ENCODE measurements around the gene COG7. TPM values are rescaled to one million over a fixed set of nuclear protein-coding genes. Genes with fewer than 3 reads are reported as not detected.

COG7 gene
- total and polyA plus RNA-seq, 5 experiments from 2014 or later = 8.4 to 26.2 (median 10.9) TPM

GRCh38 chr16:23342083-23342640, 110.8 kb downstream of the COG7 start:
- no peak overlapping the region for H3K4me3 Mint-ChIP-seq
- no peak overlapping the region for H3K27ac Mint-ChIP-seq
- peaks cover 0 to 1% (median 0%) of the 10 kb centered on the region in 9 donors for H3K9me3 Mint-ChIP-seq
- DNase-seq (no peak), ATAC-seq (no peak)
- no peaks in the 10 kb centered on the region for H3K4me1 Mint-ChIP-seq
- peaks cover 3 to 15% (median 10%) of the 10 kb centered on the region in 5 donors for H3K27me3 Mint-ChIP-seq
- POLR2A ChIA-PET = no interaction called here
- no peaks in the 10 kb centered on the region for H3K36me3 Mint-ChIP-seq

GRCh38 chr16:23339787-23340186, 113.2 kb downstream of the COG7 start:
- Mint-ChIP-seq H3K4me1 (no peaks in the 10 kb centered on the region), H3K27ac (no peak overlapping the region)

More at GRCh38 chr16:23339787-23340186, 113.2 kb downstream of the COG7 start:
- ATAC-seq (no peak), DNase-seq (no peak)
- Mint-ChIP-seq H3K9me3 (no peaks in the 10 kb centered on the region), H3K36me3 (no peaks in the 10 kb centered on the region), H3K27me3 (peaks cover 10 to 26% (median 12%) of the 10 kb centered on the region in 5 donors), H3K4me3 (no peak overlapping the region)
- POLR2A ChIA-PET = no interaction called here

Other genes with a start within 250 kb of the COG7 start
- not detected for gene SCNN1B, start 150.9 kb downstream of the COG7 start, total RNA-seq
- not detected for gene SCNN1B, start 150.9 kb downstream of the COG7 start, polyA plus RNA-seq
- 10 to 100 TPM; 87.5 to 94.6 TPM for gene GGA2, start 57.3 kb upstream of the COG7 start, total RNA-seq
- gene GGA2, start 57.3 kb upstream of the COG7 start, polyA plus RNA-seq = 10 to 100 TPM; 37.7 to 56.7 (median 39.4) TPM
- 10 to 100 TPM; 16.9 to 18.1 TPM for gene EARS2, start 104.2 kb upstream of the COG7 start, total RNA-seq
- 10 to 100 TPM; 14.1 to 19.9 (median 18.3) TPM for gene EARS2, start 104.2 kb upstream of the COG7 start, polyA plus RNA-seq
- gene UBFD1, start 104.5 kb upstream of the COG7 start, total RNA-seq = 10 to 100 TPM; 52.5 to 58.7 TPM
- gene UBFD1, start 104.5 kb upstream of the COG7 start, polyA plus RNA-seq = 10 to 100 TPM; 12.2 to 15.4 (median 12.6) TPM
- 10 to 100 TPM; 36.8 to 42.9 TPM for gene NDUFAB1, start 143.1 kb upstream of the COG7 start, total RNA-seq
- 100 to 1,000 TPM; 182 to 220 (median 206) TPM for gene NDUFAB1, start 143.1 kb upstream of the COG7 start, polyA plus RNA-seq
- gene PALB2, start 188.1 kb upstream of the COG7 start, total RNA-seq = 10 to 100 TPM; 14.6 to 19.0 TPM
- 1 to 10 TPM; 3.4 to 9.7 (median 9.5) TPM for gene PALB2, start 188.1 kb upstream of the COG7 start, polyA plus RNA-seq
- gene DCTN5, start 188.3 kb upstream of the COG7 start, total RNA-seq = 10 to 100 TPM; 64.9 to 68.8 TPM
- 10 to 100 TPM; 43.8 to 65.8 (median 58.4) TPM for gene DCTN5, start 188.3 kb upstream of the COG7 start, polyA plus RNA-seq
- gene PLK1, start 225.7 kb upstream of the COG7 start, total RNA-seq = 1 to 10 TPM; 2.5 to 3.2 TPM
- not detected for gene PLK1, start 225.7 kb upstream of the COG7 start, polyA plus RNA-seq

Measured in naive thymus-derived CD8-positive, alpha-beta T cell (primary cell).